GM12878 (cell line): ENCODE data around the gene PCED1B. TPM values are rescaled to one million over a fixed set of nuclear protein-coding genes. Genes with fewer than 3 reads are reported as not detected.

ENCODE experiments used
- ATAC-seq: fragments of 200-7000 bp; cut with Tn5 transposase; 3 replicates; pipeline ENCODE4 v1.9.1; 2020; ENCODE audit warnings: mild to moderate bottlenecking, moderate library complexity
- BruUV-seq: library from RNA; stranded (reverse); fragments of 400-500 nt; replicated peaks from 2 replicates; lab custom pipeline; 2021; lab: Mats Ljungman, UMichigan
- CTCF ChIA-PET: fragments of 300-600 bp; sonication (Branson Sonifier 250); formaldehyde crosslinking; extraction: SDS; loops from one replicate; lab custom pipeline; 2021; ENCODE audit warnings: inconsistent platforms; lab: Yijun Ruan, JAX
- POLR2A ChIA-PET: fragments of 350-600 bp; formaldehyde crosslinking; extraction: SDS; loops from one replicate; lab custom pipeline; 2021; ENCODE audit warnings: inconsistent platforms; lab: Charles Lee
- RAD21 ChIA-PET: fragments of 300-600 bp; sonication (Branson Sonifier 250); formaldehyde crosslinking; loops from one replicate; lab custom pipeline; 2023; ENCODE audit warnings: antibody characterized with exemption; ENCODE audit not compliant: unreplicated experiment; lab: Charles Lee
- SMC1A ChIA-PET: fragments of 300-600 bp; sonication (Branson Sonifier 250); formaldehyde crosslinking; loops from one replicate; lab custom pipeline; 2023; ENCODE audit not compliant: unreplicated experiment, uncharacterized antibody; lab: Charles Lee
- DNase-seq: peaks from one replicate; pipeline ENCODE4 v3.0.0-alpha.2; 2011; ENCODE audit warnings: low read depth, low spot score
- FAIRE-seq: peaks from 3 replicates; lab custom pipeline; 2011; peaks lifted over from hg19 to GRCh38; lab: Jason Lieb, UNC
- H2AFZ ChIP-seq: 2 replicates; pipeline ENCODE4 v1.6.0; 2011; ENCODE audit warnings: low read depth, low read length, control low read depth; ENCODE audit not compliant: control insufficient read depth
- H3K27ac ChIP-seq: 2 replicates; pipeline ENCODE4 v1.5.1; 2011; ENCODE audit warnings: control low read depth; ENCODE audit not compliant: control insufficient read depth, insufficient read depth
- H3K27me3 ChIP-seq, 2 experiments: replicated peaks in 1 of 2; 2 replicates each; pipeline versions ENCODE4 v1.6.0 to v1.6.1; 2011; ENCODE audit warnings: low read length in 1 of 2; ENCODE audit not compliant: control insufficient read depth in 2 of 2, insufficient read depth in 2 of 2
- H3K36me3 ChIP-seq, 2 experiments: 2 replicates each; pipeline ENCODE4 v1.5.1; 2011; ENCODE audit warnings: low read length in 1 of 2; ENCODE audit not compliant: control insufficient read depth in 2 of 2, insufficient read depth in 2 of 2
- H3K4me1 ChIP-seq: 2 replicates; pipeline ENCODE4 v1.6.1; 2011; ENCODE audit warnings: mild to moderate bottlenecking, low read length, moderate library complexity, mixed read lengths; ENCODE audit not compliant: control insufficient read depth, insufficient read depth
- H3K4me2 ChIP-seq: 2 replicates; pipeline ENCODE4 v1.6.0; 2011; ENCODE audit warnings: control low read depth; ENCODE audit not compliant: control insufficient read depth, insufficient read depth
- H3K4me3 ChIP-seq: fragments of 200-600 bp; sonication (generic); 2 replicates; pipeline ENCODE4 v1.5.1; 2016
- H3K79me2 ChIP-seq: 2 replicates; pipeline ENCODE4 v1.6.0; 2011; ENCODE audit warnings: low read length; ENCODE audit not compliant: control insufficient read depth, insufficient read depth
- H3K9ac ChIP-seq: 2 replicates; pipeline ENCODE4 v1.8.0; 2011; ENCODE audit warnings: low read length, control low read depth, mixed read lengths; ENCODE audit not compliant: control insufficient read depth, insufficient read depth
- H3K9me3 ChIP-seq: replicated peaks from 3 replicates; pipeline ENCODE4 v1.5.1; 2011; ENCODE audit warnings: mild to moderate bottlenecking, low read length; ENCODE audit not compliant: control insufficient read depth, insufficient read depth
- H4K20me1 ChIP-seq: 2 replicates; pipeline ENCODE4 v1.6.0; 2011; ENCODE audit not compliant: control insufficient read depth, insufficient read depth
- BHLHE40 ChIP-seq, 2 experiments: fragments of 450-650 bp in 1 of 2; IDR thresholded peaks; 2 replicates each; pipeline ENCODE4 v1.6.1; 2011 to 2017; ENCODE audit warnings: low read depth in 2 of 2, borderline replicate concordance in 1 of 2, improper control_type of control experiment in 1 of 2, low read length in 1 of 2, mild to moderate bottlenecking in 1 of 2
- CUX1 ChIP-seq: IDR thresholded peaks from 2 replicates; pipeline ENCODE4 v1.6.1; 2012; ENCODE audit warnings: improper control_type of control experiment, low read depth, low read length; ENCODE audit not compliant: insufficient replicate concordance
- FOXM1 ChIP-seq: IDR thresholded peaks from 2 replicates; pipeline ENCODE4 v1.6.1; 2012; ENCODE audit warnings: low read depth, mild to moderate bottlenecking, inconsistent platforms, low read length, moderate library complexity
- GABPA ChIP-seq: IDR thresholded peaks from 2 replicates; pipeline ENCODE4 v1.6.1; 2014; ENCODE audit warnings: antibody characterized with exemption, low read depth, mild to moderate bottlenecking, inconsistent platforms
- JUND ChIP-seq: IDR thresholded peaks from 2 replicates; pipeline ENCODE4 v1.6.1; 2012; ENCODE audit warnings: low read depth, mild to moderate bottlenecking, low read length, improper control_type of control experiment, moderate library complexity
- MEF2A ChIP-seq: IDR thresholded peaks from 2 replicates; pipeline ENCODE4 v1.6.1; 2011; ENCODE audit warnings: low read depth, mild to moderate bottlenecking, low read length, moderate library complexity; ENCODE audit not compliant: insufficient read depth
- NFIC ChIP-seq: IDR thresholded peaks from 2 replicates; pipeline ENCODE4 v1.6.1; 2012; ENCODE audit warnings: low read depth, mild to moderate bottlenecking, inconsistent platforms, low read length, moderate library complexity
- NFXL1 ChIP-seq: fragments of 450-650 bp; IDR thresholded peaks from 2 replicates; pipeline ENCODE4 v1.6.1; 2017; ENCODE audit warnings: antibody characterized with exemption, mild to moderate bottlenecking, borderline replicate concordance
- NR2F1 ChIP-seq: fragments of 450-650 bp; conservative IDR thresholded peaks from 2 replicates; pipeline ENCODE4 v1.6.1; 2017; ENCODE audit warnings: mild to moderate bottlenecking
- NRF1 ChIP-seq: conservative IDR thresholded peaks from 2 replicates; pipeline ENCODE4 v1.6.1; 2011; ENCODE audit warnings: mild to moderate bottlenecking, low read depth, low read length, improper control_type of control experiment
- PML ChIP-seq: IDR thresholded peaks from 2 replicates; pipeline ENCODE4 v1.6.1; 2012; ENCODE audit warnings: low read length, inconsistent platforms
- POLR2A ChIP-seq: IDR thresholded peaks from 2 replicates; pipeline ENCODE4 v1.6.1; 2011; ENCODE audit warnings: low read depth, mild to moderate bottlenecking, low read length
- POLR2AphosphoS2 ChIP-seq: IDR thresholded peaks from 2 replicates; pipeline ENCODE4 v1.6.1; 2011; ENCODE audit warnings: low read depth, mild to moderate bottlenecking, low read length, improper control_type of control experiment, moderate library complexity
- POU2F2 ChIP-seq: IDR thresholded peaks from 3 replicates; pipeline ENCODE4 v1.6.1; 2011; ENCODE audit warnings: low read depth, mild to moderate bottlenecking, low read length, borderline replicate concordance
- RAD51 ChIP-seq: fragments of 450-650 bp; IDR thresholded peaks from 2 replicates; pipeline ENCODE4 v1.6.1; 2016; ENCODE audit warnings: moderate library complexity, mild to moderate bottlenecking, inconsistent platforms
- SP1 ChIP-seq: IDR thresholded peaks from one replicate; pipeline ENCODE4 v1.6.1; 2011; ENCODE audit warnings: low read depth, low read length
- TAF1 ChIP-seq: IDR thresholded peaks from 2 replicates; pipeline ENCODE4 v1.6.1; 2011; ENCODE audit warnings: mild to moderate bottlenecking, low read depth, low read length, borderline replicate concordance
- USF1 ChIP-seq: IDR thresholded peaks from 2 replicates; pipeline ENCODE4 v1.6.1; 2011; ENCODE audit warnings: borderline replicate concordance, low read depth, mild to moderate bottlenecking, moderate library complexity, mixed read lengths, low read length; ENCODE audit not compliant: insufficient read depth; ENCODE audit errors: extremely low read length
- ZNF24 ChIP-seq: fragments of 450-650 bp; IDR thresholded peaks from 2 replicates; pipeline ENCODE4 v1.6.1; 2017; ENCODE audit warnings: antibody characterized with exemption, mild to moderate bottlenecking
- ZSCAN29 ChIP-seq: fragments of 450-650 bp; IDR thresholded peaks from 2 replicates; pipeline ENCODE4 v1.6.1; 2017; ENCODE audit warnings: mild to moderate bottlenecking, moderate library complexity
- WGBS: methylation state at CpG from one replicate; pipeline ENCODE4 v1.1.6; 2016; ENCODE audit warnings: low lambda C conversion rate; ENCODE audit not compliant: insufficient replicate concordance, insufficient coverage; ENCODE audit errors: missing lambda C conversion rate; 5-methylcytosine and 5-hydroxymethylcytosine counted together
- in situ Hi-C: fragments of 300-500 bp; cut with MboI; formaldehyde crosslinking; loops from 9 replicates; pipeline ENCODE4 v1.14.3; 2018; ENCODE audit warnings: mixed read lengths
- intact Hi-C: fragments of 100-400 bp; cut with micrococcal nuclease; formaldehyde crosslinking; loops from one replicate; pipeline ENCODE4 v1.14.2; 2022; ENCODE audit not compliant: unreplicated experiment
- polyA plus RNA-seq, 11 experiments: library from polyadenylated mRNA; depleted of rRNA in 4 of 11; unstranded in 6 of 11; stranded (reverse) in 5 of 11; fragments of >200 nt; fragmentation: Nextera tagmentation in 4 of 11; fragmentation: Illumina TruSeq in 1 of 11; extraction: Ambion mirVana in 4 of 11; extraction: Trizol in 1 of 11; gene quantifications; 1 replicate in 1 of 11; 2 replicates in 10 of 11; pipeline versions ENCODE4 v1.2.1 to v1.2.3, GENCODE V29; 2011 to 2016; ENCODE audit warnings: inconsistent platforms in 2 of 11, missing spikeins in 2 of 11, low read depth in 1 of 11
- total RNA-seq, 4 experiments: library from RNA; depleted of rRNA in 3 of 4; stranded (reverse); fragments of >200 nt in 3 of 4; fragmentation: Illumina TruSeq in 1 of 4; extraction: Trizol in 1 of 4; gene quantifications; 2 replicates each; pipeline versions ENCODE4 v1.2.1 to v1.2.3, GENCODE V29; 2013 to 2021

The PCED1B gene
- total and polyA plus RNA-seq, 10 of the 15 experiments (the other 5 are each of a cell fraction or from before 2014, with no cell fraction given), result 0.80 to 8.8 (median 3.0) TPM

- TF ChIP-seq NRF1, result no peak
- no peak for TF ChIP-seq BHLHE40 (IDR thresholded peaks at IDR 0.05; ENCODE audit: borderline replicate concordance in 1 of 2, low read depth in 2 of 2, low read length in 1 of 2)
- no peak for TF ChIP-seq SP1
- TF ChIP-seq MEF2A, result no peak
- TF ChIP-seq GABPA, result no peak
- TF ChIP-seq NR2F1, result no peak
- no peak for TF ChIP-seq JUND
Measured at GRCh38 chr12:47242426-47242825, 163.0 kb downstream of the PCED1B start (continued).

GRCh38 chr12:47244835-47245234 is 165.4 kb downstream of the PCED1B start:
- RAD21 ChIA-PET, result interaction anchor here (1.6 kb wide), 1 partner anchor 213 kb away, joined by 3 read pairs; no protein-coding TSS in a partner anchor
- 55% methylated on average over 2 of the region's 2 CpGs for WGBS
- H4K20me1 ChIP-seq, result no peaks in the 10 kb centered on the region
- H3K4me3 ChIP-seq, result no peak overlapping the region
- H3K36me3 ChIP-seq, result no peaks in the 10 kb centered on the region
- no peaks in the 10 kb centered on the region for H3K79me2 ChIP-seq
- ATAC-seq, result no peak
- CTCF ChIA-PET, result interaction anchor here (1.0 kb wide), 1 partner anchor 62 kb away, joined by 3 read pairs; no protein-coding TSS in a partner anchor
- no peak overlapping the region for H3K4me2 ChIP-seq
- POLR2A ChIA-PET, result no interaction called here
- no peaks in the 10 kb centered on the region for H3K4me1 ChIP-seq
- no peak overlapping the region for H3K9ac ChIP-seq
- TF ChIP-seq POLR2A (no peak), FOXM1 (no peak), USF1 (no peak), PML (no peak), ZSCAN29 (no peak), TAF1 (no peak), NFXL1 (no peak), POLR2AphosphoS2 (no peak), CUX1 (no peak), RAD51 (no peak), NFIC (no peak), ZNF24 (no peak), POU2F2 (no peak)
- TF ChIP-seq, all 136 proteins: peak for 0
- SMC1A ChIA-PET, result no interaction called here
- FAIRE-seq, result no peak
- no peaks in the 10 kb centered on the region for H3K9me3 ChIP-seq
- no peak overlapping the region for H3K27ac ChIP-seq
- intact Hi-C loops (no loop called here), in situ Hi-C loops (no loop called here)
- no peaks in the 10 kb centered on the region for H3K27me3 ChIP-seq
- H2AFZ ChIP-seq, result no peak overlapping the region
- no TSS peak for BruUV-seq
- DNase-seq, result no peak
